HG02852 (cell line): ENCODE measurements around the gene IL12RB1.

Source experiments
- ATAC-seq: cut with Tn5 transposase; IDR thresholded peaks from one replicate; pipeline ENCODE4 v1.9.1; 2021; ENCODE audit warnings: mild to moderate bottlenecking, moderate library complexity; ENCODE audit not compliant: unreplicated experiment

IL12RB1 gene

GRCh38 chr19:18086590-18087138, at the start of gene IL12RB1:
IL12RB1 (minus strand) TSS chr19:18086934; CDS start chr19:18086823, 111 bp downstream.
- no peak for ATAC-seq

DNA sequence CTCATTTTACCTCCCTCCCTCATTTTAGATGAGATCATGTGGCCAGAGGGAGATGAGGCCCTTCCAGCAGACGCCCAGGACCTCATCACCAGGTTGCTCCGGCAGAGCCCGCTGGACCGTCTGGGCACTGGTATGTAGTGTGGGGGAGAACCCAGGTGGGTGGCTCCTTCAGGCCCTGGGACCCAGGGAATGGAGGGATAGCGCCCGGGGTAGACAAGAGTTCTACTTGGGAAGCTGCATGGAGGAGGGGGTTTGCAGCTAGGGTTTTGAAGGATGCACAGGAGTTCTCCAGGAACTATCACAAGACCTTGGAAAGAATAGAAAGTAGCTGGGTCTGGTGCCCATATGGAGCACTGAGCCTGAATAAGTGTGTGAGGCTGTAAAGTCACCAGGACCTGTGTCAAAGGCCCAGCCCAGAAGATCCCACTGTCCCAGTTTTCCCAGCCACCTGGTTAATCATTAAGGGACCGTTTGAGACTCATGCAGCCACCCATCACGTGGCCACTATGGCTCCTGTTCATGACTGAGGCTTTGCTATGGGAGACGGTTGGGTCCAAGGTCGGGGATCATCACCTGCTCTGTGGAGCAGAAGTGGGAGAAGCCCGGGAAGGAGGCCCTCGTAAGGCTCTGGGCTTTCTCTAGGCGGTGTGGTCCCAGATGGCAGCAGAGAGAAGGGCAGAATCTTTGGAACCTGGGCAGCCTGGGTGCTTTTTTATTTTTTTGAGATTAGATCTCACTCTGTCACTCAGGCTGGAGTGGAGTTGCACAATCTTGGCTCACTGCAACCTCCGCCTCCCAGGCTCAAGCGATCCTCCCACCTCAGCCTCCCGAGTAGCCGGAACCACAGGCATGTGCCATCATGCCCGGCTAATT, 49.2 kb upstream of the IL12RB1 start:
- ATAC-seq: no peak

DNA sequence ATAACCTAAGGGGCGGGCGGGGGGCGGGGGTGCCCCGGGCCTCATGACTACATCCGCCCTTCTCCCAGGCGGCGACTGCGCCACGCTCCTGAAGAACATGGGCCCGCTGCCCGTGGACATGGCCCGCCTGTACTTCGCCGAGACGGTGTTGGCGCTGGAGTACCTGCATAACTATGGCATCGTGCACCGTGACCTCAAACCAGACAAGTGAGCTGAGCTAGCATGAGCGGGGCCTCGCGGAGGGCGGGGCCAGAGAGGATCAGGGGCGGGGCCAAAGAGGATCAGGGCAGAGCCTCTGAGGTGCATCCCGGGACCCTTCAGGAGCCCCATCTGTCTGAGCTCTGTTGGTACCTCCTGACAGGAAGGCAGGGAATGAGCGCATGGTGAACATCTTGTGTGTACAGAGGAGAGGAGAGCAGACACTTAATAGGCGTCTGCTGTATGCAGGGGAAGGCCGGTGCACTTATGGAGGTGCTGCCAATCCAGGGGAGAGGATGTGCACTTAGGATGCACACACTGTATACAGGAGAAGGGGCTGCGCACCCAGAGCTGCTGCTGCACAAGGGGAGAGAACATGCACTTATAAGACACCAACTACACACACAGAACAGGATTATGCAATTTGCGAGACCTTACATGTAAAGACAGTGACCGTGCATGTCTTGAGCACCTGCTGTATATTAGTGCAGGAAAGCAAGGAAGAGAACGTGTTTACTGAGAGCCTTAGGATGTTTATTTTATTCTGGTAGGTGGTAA, 45.3 kb upstream of the IL12RB1 start:
- no peak for ATAC-seq

DNA sequence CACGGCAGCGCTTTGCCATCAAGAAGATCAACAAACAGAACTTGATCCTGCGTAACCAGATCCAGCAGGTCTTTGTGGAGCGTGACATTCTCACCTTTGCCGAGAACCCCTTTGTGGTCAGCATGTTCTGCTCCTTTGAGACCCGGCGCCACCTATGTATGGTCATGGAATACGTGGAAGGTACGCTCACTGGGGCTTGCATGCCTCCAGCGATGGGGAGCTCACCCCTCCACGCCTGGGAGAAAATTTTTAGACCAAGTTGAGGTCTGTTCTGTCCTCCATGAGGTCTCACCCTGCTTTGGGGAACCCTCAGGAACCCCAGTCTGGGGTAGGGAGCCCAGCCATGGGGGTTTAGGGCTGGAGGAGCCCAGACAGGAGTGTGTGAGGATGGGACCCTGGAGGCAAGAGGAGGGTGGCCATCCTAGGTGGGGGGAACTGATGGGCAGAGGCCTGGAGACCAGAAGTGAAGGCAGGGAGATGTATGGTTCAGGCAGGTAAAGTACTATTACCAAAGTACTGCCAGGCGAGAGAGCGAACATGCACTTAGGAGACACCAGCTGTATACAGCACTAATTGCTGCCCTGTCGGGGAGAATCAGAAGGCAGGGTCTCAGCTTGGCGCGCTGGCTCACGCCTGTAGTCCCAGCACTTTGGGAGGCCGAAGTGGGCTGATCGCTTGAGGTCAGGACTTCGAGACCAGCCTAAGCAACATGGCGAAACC, 43.9 kb upstream of the IL12RB1 start:
- no peak for ATAC-seq

- no peak for ATAC-seq
Measured at GRCh38 chr19:18128805-18129204, 42.1 kb upstream of the IL12RB1 start.

GRCh38 chr19:18128044-18128443, 41.3 kb upstream of the IL12RB1 start:
- no peak for ATAC-seq

GRCh38 chr19:18126097-18126496, 39.4 kb upstream of the IL12RB1 start:
- no peak for ATAC-seq

DNA sequence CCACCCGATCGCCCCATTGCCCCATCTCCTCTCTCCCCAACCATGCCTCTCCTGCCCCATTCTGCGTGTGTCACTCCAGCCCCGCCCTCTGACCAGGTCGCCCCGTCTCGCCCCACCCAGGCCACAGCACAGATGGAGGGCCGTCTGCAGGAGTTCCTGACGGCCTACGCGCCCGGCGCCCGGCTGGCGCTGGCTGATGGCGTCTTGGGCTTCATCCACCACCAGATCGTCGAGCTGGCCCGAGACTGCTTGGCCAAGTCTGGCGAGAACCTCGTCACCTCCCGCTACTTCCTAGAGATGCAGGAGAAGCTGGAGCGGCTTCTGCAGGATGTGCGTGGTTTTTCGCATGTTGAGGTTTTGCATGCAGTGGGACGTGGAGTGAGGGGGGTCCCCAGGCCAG, 37.1 kb upstream of the IL12RB1 start:
- ATAC-seq: no peak

DNA sequence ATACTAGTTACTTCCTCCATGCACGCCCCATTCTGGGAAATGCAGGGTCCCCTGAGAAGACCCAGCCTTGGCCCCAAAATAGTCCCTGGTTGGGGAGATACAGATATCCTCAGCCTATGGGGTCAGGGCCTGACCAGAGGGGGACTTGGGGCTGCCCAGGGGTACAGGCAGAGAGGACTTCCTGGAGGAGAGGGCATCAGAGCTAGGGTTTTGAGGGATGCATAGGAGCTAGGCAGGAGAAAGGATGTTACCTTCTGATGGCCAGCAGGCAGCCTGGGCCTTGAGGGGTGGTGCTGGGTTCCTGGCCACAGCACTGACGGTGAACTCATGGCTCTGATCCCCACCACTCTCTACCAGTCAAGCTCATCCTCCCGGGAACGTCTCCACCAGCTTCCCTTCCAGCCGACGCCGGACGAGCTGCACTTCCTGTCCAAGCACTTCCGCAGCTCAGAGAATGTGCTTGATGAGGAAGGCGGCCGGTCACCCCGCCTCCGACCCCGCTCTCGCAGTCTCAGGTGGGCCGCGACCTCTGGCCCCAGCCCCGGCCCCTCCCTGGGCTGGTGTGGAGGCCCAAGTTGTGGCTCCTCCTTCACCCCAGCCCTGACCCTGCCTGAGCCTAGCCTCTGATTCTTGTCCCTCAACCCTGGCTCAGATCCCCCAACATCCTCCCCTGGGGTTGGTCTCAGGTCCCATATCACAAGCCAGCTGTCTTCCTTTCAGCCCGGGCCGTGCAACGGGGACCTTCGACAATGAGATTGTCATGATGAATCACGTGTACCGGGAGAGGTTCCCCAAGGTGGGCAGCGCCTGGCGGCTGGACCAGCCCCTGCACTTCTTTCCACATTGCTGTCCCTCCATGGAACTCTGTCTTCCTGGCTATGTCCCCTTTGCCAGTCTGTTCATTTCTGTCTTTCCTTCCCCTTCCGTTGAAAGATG, 36.4 kb upstream of the IL12RB1 start:
- ATAC-seq: no peak

GRCh38 chr19:18122424-18122823, 35.7 kb upstream of the IL12RB1 start:
- ATAC-seq: no peak

- ATAC-seq: no peak
Measured at GRCh38 chr19:18121166-18121565, 34.4 kb upstream of the IL12RB1 start.

- no peak for ATAC-seq
Measured at GRCh38 chr19:18120127-18120526, 33.4 kb upstream of the IL12RB1 start.

DNA sequence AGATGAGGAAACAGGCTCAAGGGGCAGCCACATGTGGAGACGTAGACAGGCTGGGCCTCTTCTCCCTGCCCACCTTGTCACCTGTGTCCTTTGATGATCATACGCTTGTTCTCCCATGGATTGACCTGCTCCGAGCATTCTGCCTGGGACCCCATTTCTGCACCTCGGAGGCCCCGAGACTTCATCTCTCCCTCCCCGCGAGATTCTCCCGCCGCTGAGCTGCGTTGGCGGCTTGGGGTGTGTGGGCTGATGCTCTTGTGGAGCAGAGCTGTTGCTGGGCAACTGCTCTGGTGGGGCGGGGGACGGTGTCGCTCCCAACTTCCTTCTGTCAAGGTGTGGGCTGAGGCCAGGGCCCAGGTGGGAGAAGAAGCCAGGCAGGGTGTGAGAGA, 33.0 kb upstream of the IL12RB1 start:
- ATAC-seq: no peak

- ATAC-seq: no peak
Measured at GRCh38 chr19:18119013-18119716, 32.4 kb upstream of the IL12RB1 start.

GRCh38 chr19:18118420-18119012, 31.8 kb upstream of the IL12RB1 start:
- ATAC-seq: peak; percentile 9

DNA sequence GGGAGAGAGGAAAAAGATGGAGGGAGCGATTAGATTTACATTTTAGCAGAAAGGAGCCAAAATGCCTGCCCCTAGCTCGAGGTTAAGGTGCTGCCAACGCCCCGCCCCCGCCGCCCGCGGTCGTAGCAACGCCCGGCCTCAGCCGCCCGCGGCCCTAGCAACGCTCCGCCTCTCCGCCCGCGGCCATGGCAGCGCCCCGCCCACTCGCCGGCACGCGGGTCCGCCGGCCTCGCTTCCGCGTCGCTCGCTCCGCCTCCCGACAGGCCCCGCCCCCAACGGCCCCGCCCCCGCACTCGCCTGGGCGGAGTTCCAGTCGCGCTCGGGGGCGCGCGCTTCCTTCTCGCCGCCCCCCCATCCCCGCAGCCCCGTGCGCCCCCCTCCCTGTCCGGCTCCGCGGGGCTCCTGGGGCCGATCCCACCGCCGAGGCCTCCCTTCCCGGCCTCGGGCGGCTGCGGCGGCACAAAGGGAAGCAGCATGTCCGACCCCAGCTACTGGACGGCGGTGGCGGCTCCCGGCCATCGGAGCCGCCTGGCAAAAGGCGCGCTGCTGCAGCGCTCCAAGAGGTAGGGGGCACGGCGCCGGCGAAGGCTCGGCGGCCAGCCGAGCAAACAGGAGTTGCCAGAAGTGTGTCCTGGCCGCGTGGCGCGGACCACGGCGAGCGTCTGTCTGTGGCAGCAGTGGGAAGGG, 31.1 kb upstream of the IL12RB1 start:
- peak; percentile 72 for ATAC-seq

- ATAC-seq: no peak
Measured at GRCh38 chr19:18117364-18117691, 30.6 kb upstream of the IL12RB1 start.

DNA sequence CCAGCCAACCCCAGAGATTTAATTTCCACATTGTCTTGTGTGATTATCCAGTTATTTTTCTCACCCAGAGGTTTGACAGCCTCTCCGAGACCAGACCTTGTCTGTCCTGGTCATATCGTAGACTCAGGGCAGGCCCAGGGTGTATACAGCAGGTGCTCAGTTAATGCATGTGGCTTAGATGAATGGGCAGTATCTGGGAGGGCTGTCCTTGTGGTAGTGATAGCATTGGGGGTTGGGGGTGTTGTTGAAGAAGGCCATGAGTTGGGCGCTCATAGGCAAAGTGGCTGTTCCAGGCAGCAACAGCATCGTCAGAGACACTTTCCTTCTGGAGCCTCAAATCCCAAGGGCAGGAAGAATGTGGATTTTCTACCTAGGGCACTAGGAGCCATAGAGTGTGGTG, 27.7 kb upstream of the IL12RB1 start:
- no peak for ATAC-seq

DNA sequence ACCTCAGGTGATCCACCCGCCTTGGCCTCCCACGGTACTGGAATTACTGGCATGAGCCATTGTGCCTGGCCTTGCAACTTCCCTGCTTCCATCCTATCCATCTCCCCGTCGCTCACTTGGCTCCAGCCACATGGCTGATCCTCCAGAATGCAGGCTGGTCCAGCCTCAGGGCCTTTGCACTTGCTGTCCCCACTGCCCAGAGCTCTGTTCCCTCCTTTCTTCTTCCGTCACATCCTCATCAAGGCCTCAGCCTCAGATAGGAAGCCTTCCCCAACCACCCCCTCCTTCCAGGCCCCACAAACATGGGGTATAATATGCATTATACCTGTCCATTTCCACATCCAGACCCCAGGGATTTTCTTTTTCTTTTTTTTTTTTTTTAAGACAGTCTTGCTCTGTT, 27.1 kb upstream of the IL12RB1 start:
- no peak for ATAC-seq
